Common myeloid progenitor, CD34-positive (primary cell): Measurements from ENCODE around the gene ARMC12.

Source experiments
- CTCF ChIA-PET: fragments of 350-600 bp; sonication (Branson Sonifier 250); formaldehyde crosslinking; loops from one replicate; lab custom pipeline; 2021; ENCODE audit warnings: antibody characterized with exemption; lab: Charles Lee
- POLR2A ChIA-PET: fragments of 350-600 bp; sonication (Branson Sonifier 250); formaldehyde crosslinking; loops from one replicate; lab custom pipeline; 2021; ENCODE audit warnings: antibody characterized with exemption; lab: Charles Lee
- DNase-seq, 3 donors: peaks; one replicate each; pipeline versions ENCODE4 v3.0.0 to v3.0.0-alpha.2; 2013
- H3K27ac ChIP-seq, 2 experiments: 1 replicate in 1 of 2; 2 replicates in 1 of 2; pipeline ENCODE4 v1.7.0; 2013; ENCODE audit warnings: inconsistent platforms in 2 of 2, low read length in 2 of 2, mild to moderate bottlenecking in 2 of 2, low read depth in 1 of 2, moderate library complexity in 1 of 2; ENCODE audit not compliant: severe bottlenecking in 2 of 2, insufficient read depth in 1 of 2, poor library complexity in 1 of 2
- H3K27me3 ChIP-seq, 5 experiments: replicated peaks in 2 of 5; 1 replicate in 3 of 5; 2 replicates in 2 of 5; pipeline versions ENCODE4 v1.6.1 to v1.7.0; 2013; ENCODE audit warnings: low read length in 4 of 5, mild to moderate bottlenecking in 2 of 5, moderate library complexity in 2 of 5, inconsistent platforms in 1 of 5; ENCODE audit not compliant: insufficient read depth in 5 of 5, control insufficient read depth in 4 of 5
- H3K36me3 ChIP-seq, 4 experiments: 1 replicate in 2 of 4; 2 replicates in 2 of 4; pipeline versions ENCODE4 v1.6.1 to v1.7.0; 2013; ENCODE audit warnings: low read length in 3 of 4, control low read depth in 1 of 4, mild to moderate bottlenecking in 1 of 4; ENCODE audit not compliant: control insufficient read depth in 4 of 4, insufficient read depth in 4 of 4
- H3K4me1 ChIP-seq, 4 experiments: 1 replicate in 3 of 4; 2 replicates in 1 of 4; pipeline versions ENCODE4 v1.6.1 to v1.7.1; 2013; ENCODE audit warnings: low read length in 3 of 4, mild to moderate bottlenecking in 3 of 4, control low read depth in 1 of 4, inconsistent platforms in 1 of 4, moderate library complexity in 1 of 4; ENCODE audit not compliant: control insufficient read depth in 4 of 4, insufficient read depth in 4 of 4; ENCODE audit errors: control extremely low read depth in 1 of 4
- H3K4me3 ChIP-seq, 7 experiments: 1 replicate in 4 of 7; 2 replicates in 3 of 7; pipeline versions ENCODE4 v1.5.1 to v1.7.0; 2013; ENCODE audit warnings: mild to moderate bottlenecking in 7 of 7, low read length in 6 of 7, moderate library complexity in 6 of 7, inconsistent platforms in 2 of 7, low read depth in 2 of 7, control low read depth in 1 of 7; ENCODE audit not compliant: insufficient read depth in 4 of 7, control insufficient read depth in 1 of 7; ENCODE audit errors: extremely low read depth in 1 of 7
- H3K9me3 ChIP-seq, 5 experiments: 1 replicate in 4 of 5; 2 replicates in 1 of 5; pipeline versions ENCODE4 v1.6.1 to v1.7.1; 2013; ENCODE audit warnings: low read length in 4 of 5, mild to moderate bottlenecking in 2 of 5, inconsistent platforms in 1 of 5, low read depth in 1 of 5, moderate library complexity in 1 of 5; ENCODE audit not compliant: control insufficient read depth in 4 of 5, insufficient read depth in 2 of 5; ENCODE audit errors: control extremely low read depth in 1 of 5
- WGBS: methylation state at CpG from one replicate; pipeline ENCODE4 v1.1.5; 2013; ENCODE audit not compliant: insufficient coverage; 5-methylcytosine and 5-hydroxymethylcytosine counted together

The ARMC12 gene

DNA sequence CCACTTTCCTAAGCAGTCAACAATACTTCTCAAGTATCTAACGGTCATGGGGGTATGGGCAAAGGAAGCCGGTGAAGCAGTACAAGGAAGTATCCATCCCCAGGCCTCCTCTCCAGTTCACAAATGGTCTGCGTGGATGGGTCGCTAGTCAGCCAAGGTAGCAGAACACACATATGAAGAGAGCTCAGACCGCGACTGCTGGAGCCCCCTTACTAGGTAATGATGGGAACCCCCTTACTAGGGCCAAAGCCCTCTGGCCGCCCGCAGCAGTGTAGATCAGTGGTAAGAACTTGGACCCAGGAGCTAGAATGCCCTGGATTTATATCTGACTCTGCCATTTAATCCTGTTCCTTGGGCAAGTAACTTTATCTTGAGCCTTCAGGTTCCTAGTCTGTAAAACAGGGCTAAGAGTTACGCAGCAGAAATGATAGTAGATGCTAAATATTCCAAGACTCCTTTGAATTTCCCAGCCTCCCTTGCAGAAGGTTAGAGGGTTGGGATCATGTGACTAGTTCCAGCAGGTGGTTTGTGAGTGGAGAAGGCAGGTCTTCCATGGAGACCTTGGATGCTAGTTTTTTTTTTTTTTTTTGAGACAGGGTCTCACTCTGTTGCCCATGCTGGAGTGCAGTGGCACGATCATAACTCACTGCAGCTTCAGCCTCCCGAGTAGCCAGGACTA lies 37.4 kb downstream of the ARMC12 start:
- H3K9me3 ChIP-seq, result no peaks in the 10 kb centered on the region
- peaks cover 0 to 17% (median 3%) of the 10 kb centered on the region in 5 experiments for H3K27me3 ChIP-seq
- H3K27ac ChIP-seq, result no peak overlapping the region
- H3K4me3 ChIP-seq, result no peak overlapping the region
- peaks cover 0 to 29% (median 21%) of the 10 kb centered on the region in 4 experiments for H3K4me1 ChIP-seq
- 85% methylated on average over 9 of the region's 11 CpGs for WGBS
- DNase-seq, result no peak
- no peaks in the 10 kb centered on the region for H3K36me3 ChIP-seq
- POLR2A ChIA-PET, result no interaction called here
- CTCF ChIA-PET, result no interaction called here

GRCh38 chr6:35775031-35775430 lies 38.2 kb downstream of the ARMC12 start:
- Histone ChIP-seq H3K27me3 (peaks cover 0 to 17% (median 3%) of the 10 kb centered on the region in 5 experiments), H3K9me3 (no peaks in the 10 kb centered on the region), H3K27ac (no peak overlapping the region), H3K4me1 (peaks cover 0 to 29% (median 21%) of the 10 kb centered on the region in 4 experiments), H3K4me3 (no peak overlapping the region), H3K36me3 (no peaks in the 10 kb centered on the region)
- no peak for DNase-seq
- WGBS, result 97% methylated on average over 6 of the region's 6 CpGs
- POLR2A ChIA-PET, result no interaction called here
- CTCF ChIA-PET, result no interaction called here

GRCh38 chr6:35776364-35777215 lies 39.8 kb downstream of the ARMC12 start, which contains the start of gene CLPSL2:
Gene CLPSL2, plus strand, starts transcription at chr6:35776598. Its CDS starts 21 bp downstream, at chr6:35776619.
- no peak within 1 kb of the TSS for H3K27ac ChIP-seq

DNA sequence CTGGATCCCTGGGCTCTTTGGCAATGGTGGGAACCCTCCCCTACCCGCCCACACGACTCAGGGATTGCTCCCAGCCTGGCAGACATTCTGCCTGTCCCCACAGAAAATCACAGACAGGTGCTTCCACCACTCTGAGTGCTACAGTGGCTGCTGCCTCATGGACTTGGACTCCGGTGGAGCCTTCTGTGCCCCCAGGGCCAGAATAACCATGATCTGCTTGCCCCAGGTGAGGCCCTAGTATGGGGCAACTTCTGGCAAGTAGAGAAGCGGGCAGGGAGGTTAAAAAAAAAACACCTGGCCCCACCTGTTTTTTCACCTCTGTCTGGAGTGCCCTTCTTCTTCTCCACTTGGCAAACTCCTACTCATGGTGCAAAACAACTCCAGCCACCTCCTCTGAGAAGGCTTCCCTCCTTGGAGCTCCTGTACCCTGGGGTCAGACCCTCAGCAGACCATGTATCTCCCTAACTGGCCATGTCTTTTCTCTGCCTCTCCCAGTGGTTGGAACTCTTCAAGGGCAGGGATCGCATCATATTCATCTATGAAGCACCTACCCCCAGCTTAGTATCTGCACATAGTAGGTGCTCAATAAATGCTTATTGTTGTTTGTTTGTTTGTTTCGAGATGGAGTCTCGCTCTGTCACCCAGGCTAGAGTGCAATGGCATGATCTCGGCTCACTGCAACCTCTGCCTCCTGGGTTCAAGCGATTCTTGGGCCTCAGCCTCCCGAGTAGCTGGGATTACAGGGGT lies 40.7 kb downstream of the ARMC12 start:
- WGBS, result 97% methylated on average over 8 of the region's 10 CpGs
- H3K27ac ChIP-seq, result no peak overlapping the region
- peaks cover 0 to 11% (median 8%) of the 10 kb centered on the region in 4 experiments for H3K4me1 ChIP-seq
- H3K27me3 ChIP-seq, result peaks cover 0 to 21% (median 6%) of the 10 kb centered on the region in 5 experiments
- no peak for DNase-seq
- no peaks in the 10 kb centered on the region for H3K36me3 ChIP-seq
- POLR2A ChIA-PET, result no interaction called here
- H3K4me3 ChIP-seq, result no peak overlapping the region
- CTCF ChIA-PET, result no interaction called here
- H3K9me3 ChIP-seq, result no peaks in the 10 kb centered on the region

More at GRCh38 chr6:35776364-35777215, 39.8 kb downstream of the ARMC12 start, which contains the start of gene CLPSL2:
- peaks cover 0 to 19% (median 6%) of the 10 kb centered on the region in 5 experiments for H3K27me3 ChIP-seq
- POLR2A ChIA-PET, result no interaction called here
- peak within 1 kb of the TSS; percentile 20 to 72 (median 64) for H3K4me3 ChIP-seq
- H3K4me1 ChIP-seq, result peaks cover 0 to 17% (median 10%) of the 10 kb centered on the region in 4 experiments
- no peaks in the 10 kb centered on the region for H3K36me3 ChIP-seq
- 3% methylated on average over 53 of the region's 56 CpGs for WGBS
- peak in 2 of 3 donors; percentile 19 to 49 for DNase-seq
- CTCF ChIA-PET, result no interaction called here
- H3K9me3 ChIP-seq, result no peaks in the 10 kb centered on the region

GRCh38 chr6:35778437-35778836 lies 41.6 kb downstream of the ARMC12 start:
- Histone ChIP-seq H3K4me1 (peaks cover 0 to 11% (median 8%) of the 10 kb centered on the region in 4 experiments), H3K27me3 (peaks cover 0 to 21% (median 6%) of the 10 kb centered on the region in 5 experiments), H3K9me3 (no peaks in the 10 kb centered on the region), H3K4me3 (no peak overlapping the region), H3K27ac (no peak overlapping the region), H3K36me3 (no peaks in the 10 kb centered on the region)
- 86% methylated on average over 2 of the region's 2 CpGs for WGBS
- POLR2A ChIA-PET, result no interaction called here
- CTCF ChIA-PET, result no interaction called here
- no peak for DNase-seq

DNA sequence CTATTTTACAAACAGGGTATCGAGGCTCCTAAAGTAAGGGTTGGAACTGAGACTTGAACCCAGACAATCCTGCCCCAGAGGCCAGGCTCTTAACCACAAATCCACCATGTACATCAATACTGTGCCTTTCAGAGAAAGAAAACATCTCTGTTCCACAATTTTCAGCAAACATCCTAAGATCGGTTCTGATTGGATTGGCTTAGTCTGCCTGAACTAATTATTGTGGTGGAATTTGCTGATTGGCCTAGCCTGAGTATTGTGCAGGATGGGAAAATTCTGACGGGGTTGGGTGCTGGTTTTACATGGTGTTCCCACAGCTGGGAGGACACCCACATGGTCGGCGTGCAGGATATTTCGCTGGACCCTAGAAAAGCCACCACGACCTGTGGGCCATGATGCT lies 43.9 kb downstream of the ARMC12 start, which contains the start of gene CLPSL1:
TSS of gene CLPSL1 (plus strand) at position 301 of the 400 bp plus-strand sequence. CDS start at position 393, 92 bp downstream.
- 95% methylated on average over 2 of the region's 7 CpGs for WGBS
- DNase-seq, result no peak
- ChIA-PET POLR2A (no interaction called here), CTCF (no interaction called here)
- Histone ChIP-seq H3K4me1 (peaks cover 0 to 9% (median 8%) of the 10 kb centered on the region in 4 experiments), H3K4me3 (no peak within 1 kb of the TSS), H3K27ac (no peak within 1 kb of the TSS), H3K27me3 (peaks cover 0 to 33% (median 8%) of the 10 kb centered on the region in 5 experiments), H3K36me3 (no peaks in the 10 kb centered on the region), H3K9me3 (no peaks in the 10 kb centered on the region)
